OCI-LY1 (cell line): ENCODE results near the gene STKLD1.

Experiments used
- H2AFZ ChIP-seq: fragments of 200-600 bp; sonication (generic), shearing (Covaris generic); 2 replicates; pipeline ENCODE4 v1.6.0; 2014; ENCODE audit warnings: antibody characterized with exemption, mild to moderate bottlenecking, low read length
- H3F3A ChIP-seq: fragments of 200-600 bp; sonication (generic), shearing (Covaris generic); 2 replicates; pipeline ENCODE4 v1.6.0; 2014; ENCODE audit warnings: mild to moderate bottlenecking, antibody characterized with exemption, low read length, moderate library complexity; ENCODE audit not compliant: insufficient read depth
- H3K27ac ChIP-seq: fragments of 200-600 bp; sonication (generic); 2 replicates; pipeline ENCODE4 v1.5.1; 2014; ENCODE audit warnings: low read length, mixed run types, mild to moderate bottlenecking, low read depth; ENCODE audit not compliant: poor library complexity, severe bottlenecking
- H3K27me3 ChIP-seq: fragments of 200-600 bp; sonication (generic); 2 replicates; pipeline ENCODE4 v1.6.0; 2014; ENCODE audit warnings: antibody characterized with exemption, mild to moderate bottlenecking, low read length, moderate library complexity; ENCODE audit not compliant: insufficient read depth
- H3K36me3 ChIP-seq: fragments of 200-600 bp; sonication (generic); 2 replicates; pipeline ENCODE4 v1.6.1; 2014; ENCODE audit warnings: mild to moderate bottlenecking, antibody characterized with exemption, low read length, moderate library complexity, mixed read lengths; ENCODE audit not compliant: insufficient read depth
- H3K4me1 ChIP-seq: fragments of 200-600 bp; sonication (generic); 2 replicates; pipeline ENCODE4 v1.5.1; 2014; ENCODE audit warnings: mild to moderate bottlenecking, low read length, moderate library complexity; ENCODE audit not compliant: insufficient read depth, severe bottlenecking
- H3K4me2 ChIP-seq: fragments of 200-600 bp; sonication (generic), shearing (Covaris generic); 2 replicates; pipeline ENCODE4 v1.6.1; 2014; ENCODE audit warnings: low read length
- H3K4me3 ChIP-seq: fragments of 200-600 bp; sonication (generic); 2 replicates; pipeline ENCODE4 v1.5.1; 2014; ENCODE audit warnings: low read length, low read depth, mild to moderate bottlenecking, mixed read lengths; ENCODE audit not compliant: poor library complexity, severe bottlenecking
- H3K79me2 ChIP-seq: fragments of 200-600 bp; shearing (Covaris generic); 2 replicates; pipeline ENCODE4 v1.6.1; 2016; ENCODE audit warnings: mixed run types, low read length, mixed read lengths; ENCODE audit not compliant: insufficient read depth
- H3K9ac ChIP-seq: fragments of 200-600 bp; sonication (generic), shearing (Covaris generic); 2 replicates; pipeline ENCODE4 v1.6.1; 2014; ENCODE audit warnings: mild to moderate bottlenecking, low read length, mixed read lengths
- H3K9me2 ChIP-seq: fragments of 200-600 bp; sonication (generic), shearing (Covaris generic); 2 replicates; pipeline ENCODE4 v1.6.1; 2014; ENCODE audit warnings: low read depth, mild to moderate bottlenecking, low read length, mixed read lengths
- H3K9me3 ChIP-seq: fragments of 200-600 bp; shearing (Covaris generic); 2 replicates; pipeline ENCODE4 v1.6.1; 2014; ENCODE audit warnings: low read length, mixed read lengths
- H4K20me1 ChIP-seq: fragments of 200-600 bp; sonication (generic), shearing (Covaris generic); 2 replicates; pipeline ENCODE4 v1.6.0; 2016; ENCODE audit warnings: mild to moderate bottlenecking, low read length; ENCODE audit not compliant: insufficient read depth
- EZH2 ChIP-seq: fragments of 200-600 bp; sonication (generic), shearing (Covaris generic); IDR thresholded peaks from 2 replicates; pipeline ENCODE4 v1.8.0; 2017; ENCODE audit warnings: borderline replicate concordance, mixed run types, mild to moderate bottlenecking, antibody characterized with exemption, low read length, moderate library complexity, mixed read lengths
- TF ChIP-seq, protein P1 (sequence below): fragments of 200-600 bp; sonication (generic), shearing (Covaris generic); IDR thresholded peaks from 2 replicates; pipeline ENCODE4 v1.5.1; 2017; ENCODE audit warnings: mild to moderate bottlenecking, antibody characterized with exemption, low read length, moderate library complexity, mixed read lengths

The STKLD1 gene

DNA sequence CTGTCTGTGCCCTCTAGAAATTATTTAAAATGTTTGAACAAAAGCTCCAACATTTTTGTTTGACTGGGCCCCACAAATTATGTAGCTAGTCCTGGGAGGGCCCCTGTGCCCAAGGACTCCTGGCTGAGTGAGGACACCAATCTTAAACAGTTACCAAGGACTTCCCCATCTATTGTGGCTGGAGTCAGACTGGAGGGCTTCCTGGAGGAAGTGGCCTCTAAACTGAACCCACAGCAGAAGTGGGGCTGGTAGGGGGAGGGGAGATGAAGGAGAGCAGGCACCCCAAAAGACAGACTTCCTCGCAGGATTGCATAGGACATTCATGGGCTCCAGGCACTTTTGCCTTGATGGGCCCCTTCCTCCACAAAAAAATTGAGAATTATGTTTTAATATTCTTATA is 54.1 kb downstream of the STKLD1 start:
- no peaks in the 10 kb centered on the region for H4K20me1 ChIP-seq
- no peak overlapping the region for H3K4me2 ChIP-seq
- H3F3A ChIP-seq = no peaks in the 10 kb centered on the region
- no peaks in the 10 kb centered on the region for H3K9me2 ChIP-seq
- H2AFZ ChIP-seq = no peak overlapping the region
- H3K9me3 ChIP-seq = no peaks in the 10 kb centered on the region
- H3K36me3 ChIP-seq = no peaks in the 10 kb centered on the region
- TF ChIP-seq, protein P1, sequence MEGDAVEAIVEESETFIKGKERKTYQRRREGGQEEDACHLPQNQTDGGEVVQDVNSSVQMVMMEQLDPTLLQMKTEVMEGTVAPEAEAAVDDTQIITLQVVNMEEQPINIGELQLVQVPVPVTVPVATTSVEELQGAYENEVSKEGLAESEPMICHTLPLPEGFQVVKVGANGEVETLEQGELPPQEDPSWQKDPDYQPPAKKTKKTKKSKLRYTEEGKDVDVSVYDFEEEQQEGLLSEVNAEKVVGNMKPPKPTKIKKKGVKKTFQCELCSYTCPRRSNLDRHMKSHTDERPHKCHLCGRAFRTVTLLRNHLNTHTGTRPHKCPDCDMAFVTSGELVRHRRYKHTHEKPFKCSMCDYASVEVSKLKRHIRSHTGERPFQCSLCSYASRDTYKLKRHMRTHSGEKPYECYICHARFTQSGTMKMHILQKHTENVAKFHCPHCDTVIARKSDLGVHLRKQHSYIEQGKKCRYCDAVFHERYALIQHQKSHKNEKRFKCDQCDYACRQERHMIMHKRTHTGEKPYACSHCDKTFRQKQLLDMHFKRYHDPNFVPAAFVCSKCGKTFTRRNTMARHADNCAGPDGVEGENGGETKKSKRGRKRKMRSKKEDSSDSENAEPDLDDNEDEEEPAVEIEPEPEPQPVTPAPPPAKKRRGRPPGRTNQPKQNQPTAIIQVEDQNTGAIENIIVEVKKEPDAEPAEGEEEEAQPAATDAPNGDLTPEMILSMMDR = no peak
- TF ChIP-seq EZH2 = no peak
- H3K27ac ChIP-seq = no peak overlapping the region
- H3K4me3 ChIP-seq = no peak overlapping the region
- peaks cover 15% of the 10 kb centered on the region; the same call in 1 of the 2 replicates for H3K27me3 ChIP-seq
- H3K79me2 ChIP-seq = no peaks in the 10 kb centered on the region
- no peaks in the 10 kb centered on the region for H3K4me1 ChIP-seq
- no peak overlapping the region for H3K9ac ChIP-seq

DNA sequence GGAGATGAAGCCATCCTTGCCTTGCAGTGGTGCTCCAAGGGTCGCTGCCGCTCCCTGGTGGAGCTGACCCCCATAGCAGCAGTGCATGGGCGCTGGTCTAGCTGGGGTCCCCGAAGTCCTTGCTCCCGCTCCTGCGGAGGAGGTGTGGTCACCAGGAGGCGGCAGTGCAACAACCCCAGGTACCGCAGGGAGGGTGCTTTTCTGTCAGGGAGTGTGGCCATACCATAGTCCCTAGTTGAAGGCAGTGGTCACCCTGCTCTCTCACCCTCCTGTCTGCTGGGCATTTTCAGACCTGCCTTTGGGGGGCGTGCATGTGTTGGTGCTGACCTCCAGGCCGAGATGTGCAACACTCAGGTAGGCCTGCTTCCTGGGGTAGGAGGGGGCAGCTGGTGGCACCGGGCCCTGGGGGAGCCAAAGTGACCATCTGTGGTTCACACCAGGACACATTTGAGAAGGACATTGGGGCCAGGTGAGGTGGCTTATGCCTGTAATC is 57.2 kb downstream of the STKLD1 start:
- Histone ChIP-seq H3K27ac (no peak overlapping the region), H3K27me3 (peaks cover 5% of the 10 kb centered on the region; the same call in 1 of the 2 replicates), H2AFZ (no peak overlapping the region), H3K4me3 (no peak overlapping the region), H3K9me2 (no peaks in the 10 kb centered on the region), H3K4me1 (no peaks in the 10 kb centered on the region), H3K9me3 (no peaks in the 10 kb centered on the region), H3K9ac (no peak overlapping the region), H4K20me1 (no peaks in the 10 kb centered on the region), H3K4me2 (no peak overlapping the region), H3K79me2 (no peaks in the 10 kb centered on the region), H3F3A (no peaks in the 10 kb centered on the region), H3K36me3 (no peaks in the 10 kb centered on the region)
- TF ChIP-seq, protein P1 = no peak
- TF ChIP-seq EZH2 = no peak

DNA sequence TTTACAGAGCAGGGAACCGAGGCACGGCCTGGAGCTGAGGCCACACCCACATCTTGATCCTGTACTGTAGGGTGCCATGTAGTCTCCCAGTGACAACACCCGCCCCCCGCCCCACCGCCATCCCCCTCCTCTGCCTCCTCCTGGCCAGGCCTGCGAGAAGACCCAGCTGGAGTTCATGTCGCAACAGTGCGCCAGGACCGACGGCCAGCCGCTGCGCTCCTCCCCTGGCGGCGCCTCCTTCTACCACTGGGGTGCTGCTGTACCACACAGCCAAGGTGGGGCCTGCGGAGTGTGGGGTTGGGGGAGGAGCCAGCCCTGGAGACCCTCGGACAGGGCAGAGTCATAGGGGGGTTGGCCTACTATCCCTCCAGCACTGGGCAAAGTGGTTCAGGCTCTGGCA is 60.5 kb downstream of the STKLD1 start:
- H3K79me2 ChIP-seq = no peaks in the 10 kb centered on the region
- H3K4me1 ChIP-seq = no peaks in the 10 kb centered on the region
- H3F3A ChIP-seq = no peaks in the 10 kb centered on the region
- no peaks in the 10 kb centered on the region for H3K9me3 ChIP-seq
- H3K4me3 ChIP-seq = no peak overlapping the region
- no peaks in the 10 kb centered on the region for H3K9me2 ChIP-seq
- no peaks in the 10 kb centered on the region for H4K20me1 ChIP-seq
- TF ChIP-seq, protein P1 = no peak
- H2AFZ ChIP-seq = no peak overlapping the region
- no peak overlapping the region for H3K9ac ChIP-seq
- no peak overlapping the region for H3K4me2 ChIP-seq
- H3K27ac ChIP-seq = no peak overlapping the region
- no peaks in the 10 kb centered on the region for H3K36me3 ChIP-seq
- 0 out of 2 replicates have a peak, but pooled peaks cover 3% of the 10 kb centered on the region for H3K27me3 ChIP-seq
